HepG2 (cell line): ENCODE results near the gene TTC28.

Experiments
- POLR2AphosphoS5 ChIP-seq: IDR thresholded peaks from 2 replicates; pipeline ENCODE4 v1.6.1; 2012; ENCODE audit warnings: low read depth, low read length
- RFXANK ChIP-seq: IDR thresholded peaks from 2 replicates; pipeline ENCODE4 v1.6.1; 2016
- TF ChIP-seq, protein P1 (sequence below): sonication (generic); formaldehyde crosslinking; IDR thresholded peaks from 2 replicates; pipeline ENCODE4 v1.5.0; 2020; ENCODE audit warnings: mild to moderate bottlenecking, missing genetic modification reagents, moderate library complexity

DNA sequence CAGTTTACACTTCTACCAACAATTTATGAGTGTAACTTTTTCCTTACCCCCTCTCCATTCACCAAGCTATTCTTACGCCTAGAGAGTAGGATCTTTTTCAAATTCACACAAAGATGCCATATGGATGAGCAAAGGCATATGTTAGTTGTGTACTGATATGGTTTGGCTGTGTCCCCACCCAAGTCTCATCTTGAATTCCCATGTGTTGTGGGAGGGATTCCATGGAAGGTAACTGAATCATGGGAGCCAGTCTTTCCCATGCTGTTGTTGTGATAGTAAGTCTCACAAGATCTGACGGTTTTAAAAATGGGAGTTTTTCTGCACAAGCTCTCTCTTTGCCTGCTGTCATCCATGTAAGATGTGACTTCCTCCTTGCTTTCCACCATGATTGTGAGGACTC is 40.3 kb downstream of the TTC28 start:
- TF ChIP-seq, protein P1, sequence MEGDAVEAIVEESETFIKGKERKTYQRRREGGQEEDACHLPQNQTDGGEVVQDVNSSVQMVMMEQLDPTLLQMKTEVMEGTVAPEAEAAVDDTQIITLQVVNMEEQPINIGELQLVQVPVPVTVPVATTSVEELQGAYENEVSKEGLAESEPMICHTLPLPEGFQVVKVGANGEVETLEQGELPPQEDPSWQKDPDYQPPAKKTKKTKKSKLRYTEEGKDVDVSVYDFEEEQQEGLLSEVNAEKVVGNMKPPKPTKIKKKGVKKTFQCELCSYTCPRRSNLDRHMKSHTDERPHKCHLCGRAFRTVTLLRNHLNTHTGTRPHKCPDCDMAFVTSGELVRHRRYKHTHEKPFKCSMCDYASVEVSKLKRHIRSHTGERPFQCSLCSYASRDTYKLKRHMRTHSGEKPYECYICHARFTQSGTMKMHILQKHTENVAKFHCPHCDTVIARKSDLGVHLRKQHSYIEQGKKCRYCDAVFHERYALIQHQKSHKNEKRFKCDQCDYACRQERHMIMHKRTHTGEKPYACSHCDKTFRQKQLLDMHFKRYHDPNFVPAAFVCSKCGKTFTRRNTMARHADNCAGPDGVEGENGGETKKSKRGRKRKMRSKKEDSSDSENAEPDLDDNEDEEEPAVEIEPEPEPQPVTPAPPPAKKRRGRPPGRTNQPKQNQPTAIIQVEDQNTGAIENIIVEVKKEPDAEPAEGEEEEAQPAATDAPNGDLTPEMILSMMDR (CRISPR knock-in tag) = no peak
- TF ChIP-seq RFXANK (CRISPR knock-in tag) = no peak
- no peak for TF ChIP-seq POLR2AphosphoS5
